ENCODE measurements around the gene MBOAT1. TPM values are rescaled to one million over a fixed set of nuclear protein-coding genes. Genes with fewer than 3 reads are reported as not detected.

Gene MBOAT1
- total RNA-seq, 1 experiment from 2014 or later, result 9.9 TPM

DNA sequence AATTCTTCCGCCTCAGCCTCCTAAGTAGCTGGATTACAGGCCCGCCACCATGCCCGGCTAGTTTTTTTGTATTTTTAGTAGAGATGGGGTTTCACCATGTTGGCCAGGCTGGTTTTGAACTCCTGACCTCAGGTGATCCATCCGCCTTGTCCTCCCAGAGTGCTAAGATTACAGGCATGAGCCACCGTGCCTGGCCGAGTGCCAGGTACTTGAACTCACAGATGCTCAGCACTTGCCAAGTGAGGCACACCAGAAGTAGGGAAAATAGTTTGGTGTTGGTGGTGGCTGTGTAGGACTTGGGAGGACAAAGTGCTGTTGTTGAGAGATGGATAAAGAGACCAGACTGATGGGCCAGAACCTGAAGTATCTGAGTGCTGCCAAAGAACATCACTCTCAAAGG is 40.0 kb upstream of the MBOAT1 start:
- Histone ChIP-seq H3K27ac (ENCODE audit: insufficient read length, low read depth, low read length) (no peak overlapping the region), H3K27me3 (ENCODE audit: insufficient read depth, low read length) (no peaks in the 10 kb centered on the region), H4K8ac (replicated peaks; ENCODE audit: insufficient read length, low read depth, low read length) (no peak overlapping the region), H3K9ac (ENCODE audit: extremely low read depth, insufficient read length, low read length) (no peak overlapping the region), H3K9me3 (ENCODE audit: control insufficient read depth, low read depth, low read length) (no peaks in the 10 kb centered on the region), H3K79me2 (ENCODE audit: insufficient read depth, low read length) (no peaks in the 10 kb centered on the region), H3K14ac (ENCODE audit: insufficient read depth, low read length) (no peak overlapping the region), H4K91ac (ENCODE audit: insufficient read length, low read depth, low read length) (no peak overlapping the region), H3K4ac (ENCODE audit: low read depth, low read length) (no peak overlapping the region), H2BK5ac (ENCODE audit: insufficient read length, low read length) (no peak overlapping the region), H2BK15ac (ENCODE audit: low read depth, low read length) (no peak overlapping the region), H2AFZ (ENCODE audit: low read length) (no peak overlapping the region), H3T11ph (ENCODE audit: low read length) (no peak overlapping the region), H2BK120ac (ENCODE audit: low read depth, low read length, poor library complexity, severe bottlenecking) (no peak overlapping the region), H4K20me1 (ENCODE audit: control insufficient read depth, insufficient read depth, insufficient read length) (no peaks in the 10 kb centered on the region), H3K18ac (ENCODE audit: insufficient read length, low read depth, low read length) (no peak overlapping the region), H2AK5ac (ENCODE audit: insufficient read length, low read length) (no peak overlapping the region), H2BK20ac (ENCODE audit: low read depth, low read length, poor library complexity, severe bottlenecking) (no peak overlapping the region), H3K4me2 (ENCODE audit: insufficient read depth, insufficient read length, low read length) (no peak overlapping the region), H3K56ac (ENCODE audit: insufficient read length, low read depth, low read length) (no peak overlapping the region), H4K5ac (ENCODE audit: insufficient read length, low read depth, low read length) (no peak overlapping the region), H2BK12ac (ENCODE audit: insufficient read length, low read depth, low read length) (no peak overlapping the region), H3K23me2 (ENCODE audit: insufficient read length, low read depth, low read length, poor library complexity, severe bottlenecking) (no peaks in the 10 kb centered on the region), H3K23ac (ENCODE audit: insufficient read length, low read depth, low read length) (no peak overlapping the region), H3K79me1 (ENCODE audit: insufficient read depth, low read depth, low read length, poor library complexity, severe bottlenecking) (no peaks in the 10 kb centered on the region), H3K4me1 (ENCODE audit: insufficient read depth, low read length) (no peaks in the 10 kb centered on the region)
- WGBS (ENCODE audit: extremely low coverage, insufficient read length, low lambda C conversion rate), result no CpG with 5 or more reads among the region's 6 CpGs
- no peak for DNase-seq
- no peaks in the 10 kb centered on the region for H3K9me3 Mint-ChIP-seq
- H3K27me3 Mint-ChIP-seq (ENCODE audit: low read depth), result no peaks in the 10 kb centered on the region
- no peak overlapping the region for H3K27ac Mint-ChIP-seq
- no peaks in the 10 kb centered on the region for H3K36me3 Mint-ChIP-seq (ENCODE audit: insufficient read depth in 1 of 3, low read depth in 3 of 3)
- no peak overlapping the region for H3K4me3 Mint-ChIP-seq
- no peaks in the 10 kb centered on the region for H3K4me1 Mint-ChIP-seq
- TF ChIP-seq, protein P1, sequence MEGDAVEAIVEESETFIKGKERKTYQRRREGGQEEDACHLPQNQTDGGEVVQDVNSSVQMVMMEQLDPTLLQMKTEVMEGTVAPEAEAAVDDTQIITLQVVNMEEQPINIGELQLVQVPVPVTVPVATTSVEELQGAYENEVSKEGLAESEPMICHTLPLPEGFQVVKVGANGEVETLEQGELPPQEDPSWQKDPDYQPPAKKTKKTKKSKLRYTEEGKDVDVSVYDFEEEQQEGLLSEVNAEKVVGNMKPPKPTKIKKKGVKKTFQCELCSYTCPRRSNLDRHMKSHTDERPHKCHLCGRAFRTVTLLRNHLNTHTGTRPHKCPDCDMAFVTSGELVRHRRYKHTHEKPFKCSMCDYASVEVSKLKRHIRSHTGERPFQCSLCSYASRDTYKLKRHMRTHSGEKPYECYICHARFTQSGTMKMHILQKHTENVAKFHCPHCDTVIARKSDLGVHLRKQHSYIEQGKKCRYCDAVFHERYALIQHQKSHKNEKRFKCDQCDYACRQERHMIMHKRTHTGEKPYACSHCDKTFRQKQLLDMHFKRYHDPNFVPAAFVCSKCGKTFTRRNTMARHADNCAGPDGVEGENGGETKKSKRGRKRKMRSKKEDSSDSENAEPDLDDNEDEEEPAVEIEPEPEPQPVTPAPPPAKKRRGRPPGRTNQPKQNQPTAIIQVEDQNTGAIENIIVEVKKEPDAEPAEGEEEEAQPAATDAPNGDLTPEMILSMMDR (conservative IDR thresholded peaks at IDR 0.05), result no peak
